ENCODE measurements around the gene UBQLNL.

DNA sequence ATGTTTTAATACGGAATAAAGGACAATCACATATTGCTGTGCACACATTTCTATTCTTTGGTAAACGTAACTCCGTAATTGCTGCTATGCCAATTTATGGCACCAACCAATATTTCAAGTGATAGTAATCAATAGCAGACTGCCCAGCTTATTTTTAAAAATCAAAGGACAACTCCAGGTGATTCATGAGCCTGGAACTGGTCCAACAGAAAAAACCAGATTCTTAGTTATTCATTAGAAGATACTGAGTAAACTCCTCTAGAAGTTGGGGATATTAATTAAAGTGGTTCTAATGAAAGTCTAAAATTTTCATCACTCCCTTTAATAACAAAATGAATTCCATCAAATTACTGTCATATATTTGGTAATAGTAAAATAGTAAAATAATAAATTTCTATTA lies 41.3 kb upstream of the UBQLNL start:
- TF ChIP-seq, protein P1, sequence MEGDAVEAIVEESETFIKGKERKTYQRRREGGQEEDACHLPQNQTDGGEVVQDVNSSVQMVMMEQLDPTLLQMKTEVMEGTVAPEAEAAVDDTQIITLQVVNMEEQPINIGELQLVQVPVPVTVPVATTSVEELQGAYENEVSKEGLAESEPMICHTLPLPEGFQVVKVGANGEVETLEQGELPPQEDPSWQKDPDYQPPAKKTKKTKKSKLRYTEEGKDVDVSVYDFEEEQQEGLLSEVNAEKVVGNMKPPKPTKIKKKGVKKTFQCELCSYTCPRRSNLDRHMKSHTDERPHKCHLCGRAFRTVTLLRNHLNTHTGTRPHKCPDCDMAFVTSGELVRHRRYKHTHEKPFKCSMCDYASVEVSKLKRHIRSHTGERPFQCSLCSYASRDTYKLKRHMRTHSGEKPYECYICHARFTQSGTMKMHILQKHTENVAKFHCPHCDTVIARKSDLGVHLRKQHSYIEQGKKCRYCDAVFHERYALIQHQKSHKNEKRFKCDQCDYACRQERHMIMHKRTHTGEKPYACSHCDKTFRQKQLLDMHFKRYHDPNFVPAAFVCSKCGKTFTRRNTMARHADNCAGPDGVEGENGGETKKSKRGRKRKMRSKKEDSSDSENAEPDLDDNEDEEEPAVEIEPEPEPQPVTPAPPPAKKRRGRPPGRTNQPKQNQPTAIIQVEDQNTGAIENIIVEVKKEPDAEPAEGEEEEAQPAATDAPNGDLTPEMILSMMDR (IDR thresholded peaks at IDR 0.05): no peak
- TF ChIP-seq EZH2 (IDR thresholded peaks at IDR 0.05): no peak
- TF ChIP-seq EZH2phosphoT487 (IDR thresholded peaks at IDR 0.05): no peak

All from neural progenitor cell (in vitro differentiated cells).